Suppressor macrophage treated with lipopolysaccharide for 4 hours (primary cell): ENCODE measurements around the gene MEFV.
"Not testable (repeated sequence)": the region's sequence is repeated elsewhere in the genome, so short reads cannot be mapped to it uniquely, and the experiment has no call there.

ENCODE experiments used
- DNase-seq: peaks from one replicate; pipeline ENCODE4 v3.0.0-alpha.2; 2020

The MEFV gene

GRCh38 chr16:3215601-3216262, 40.7 kb downstream of the MEFV start:
- no peak for DNase-seq

- no peak for DNase-seq
Observed at GRCh38 chr16:3214904-3215600, 41.4 kb downstream of the MEFV start.

- DNase-seq = no peak
Observed at GRCh38 chr16:3212567-3212966, 43.9 kb downstream of the MEFV start.

- no peak for DNase-seq
Observed at GRCh38 chr16:3212006-3212405, 44.4 kb downstream of the MEFV start.

- DNase-seq = no peak
Observed at GRCh38 chr16:3207086-3207953, 49.1 kb downstream of the MEFV start.

- not testable (repeated sequence) for DNase-seq
Observed at GRCh38 chr16:3205939-3206338, 50.5 kb downstream of the MEFV start.

GRCh38 chr16:3202903-3203539, 53.4 kb downstream of the MEFV start:
- DNase-seq = no peak

- DNase-seq = no peak
Observed at GRCh38 chr16:3198334-3199072, 57.9 kb downstream of the MEFV start.

- not testable (repeated sequence) for DNase-seq
Observed at GRCh38 chr16:3197694-3198333, 58.6 kb downstream of the MEFV start.

GRCh38 chr16:3195975-3196374, 60.5 kb downstream of the MEFV start:
- no peak for DNase-seq

GRCh38 chr16:3194792-3195191, 61.6 kb downstream of the MEFV start:
- DNase-seq = no peak

- DNase-seq = no peak
Observed at GRCh38 chr16:3193221-3194212, 62.9 kb downstream of the MEFV start.

- DNase-seq = no peak
Observed at GRCh38 chr16:3192476-3193019, 63.9 kb downstream of the MEFV start.
